ENCODE data around the gene SRRM5. TPM values are rescaled to one million over a fixed set of nuclear protein-coding genes. Genes with fewer than 3 reads are reported as not detected.

Gene SRRM5, protein sequence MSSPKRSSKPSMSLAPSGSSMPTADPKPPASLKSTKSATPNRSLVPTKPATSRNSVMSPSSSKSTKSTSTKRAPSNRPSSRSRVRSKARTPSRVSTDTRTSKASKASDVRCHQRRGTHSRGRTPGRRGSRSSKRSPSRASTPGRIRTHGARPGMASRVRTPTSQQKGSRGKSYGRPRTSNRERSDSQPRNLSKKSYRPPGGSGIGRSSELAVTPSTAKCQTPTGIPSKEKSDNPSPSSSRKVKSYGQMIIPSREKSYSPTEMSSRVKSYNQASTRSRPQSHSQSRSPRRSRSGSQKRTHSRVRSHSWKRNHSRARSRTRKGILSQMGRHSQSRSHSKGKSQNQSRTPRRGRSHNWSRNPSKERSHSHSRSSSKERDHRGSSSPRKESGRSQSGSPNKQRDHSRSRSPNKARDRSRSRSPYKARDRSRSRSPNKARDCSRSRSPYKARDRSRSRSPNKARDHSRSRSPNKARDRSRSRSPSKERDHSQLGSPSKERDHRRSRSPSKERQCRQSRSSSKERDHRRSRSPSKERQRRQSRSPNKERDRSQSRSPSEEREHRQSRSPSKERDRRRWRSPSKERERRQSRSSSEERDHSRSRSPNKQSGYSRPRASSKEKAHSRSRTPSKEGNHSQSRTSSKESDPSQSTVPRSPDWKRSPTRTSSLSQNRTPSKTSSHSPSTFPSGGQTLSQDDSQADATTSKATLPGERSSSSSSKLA
- total RNA-seq, result not detected in 2 replicates

GRCh38 chr19:43611788-43612187 lies at the start of gene SRRM5:
Gene SRRM5, plus strand, starts transcription at chr19:43612088. Its CDS starts 34 bp downstream, at chr19:43612122.

GRCh38 chr19:43575156-43575950 lies 36.5 kb upstream of the SRRM5 start, which contains the start of the genes PINLYP and XRCC1:
Gene PINLYP, plus strand, starts transcription at chr19:43575801. Its CDS starts 1,391 bp downstream, at chr19:43577192.
Gene XRCC1, minus strand, starts transcription at chr19:43575527. Its CDS starts 69 bp downstream, at chr19:43575458.

DNA sequence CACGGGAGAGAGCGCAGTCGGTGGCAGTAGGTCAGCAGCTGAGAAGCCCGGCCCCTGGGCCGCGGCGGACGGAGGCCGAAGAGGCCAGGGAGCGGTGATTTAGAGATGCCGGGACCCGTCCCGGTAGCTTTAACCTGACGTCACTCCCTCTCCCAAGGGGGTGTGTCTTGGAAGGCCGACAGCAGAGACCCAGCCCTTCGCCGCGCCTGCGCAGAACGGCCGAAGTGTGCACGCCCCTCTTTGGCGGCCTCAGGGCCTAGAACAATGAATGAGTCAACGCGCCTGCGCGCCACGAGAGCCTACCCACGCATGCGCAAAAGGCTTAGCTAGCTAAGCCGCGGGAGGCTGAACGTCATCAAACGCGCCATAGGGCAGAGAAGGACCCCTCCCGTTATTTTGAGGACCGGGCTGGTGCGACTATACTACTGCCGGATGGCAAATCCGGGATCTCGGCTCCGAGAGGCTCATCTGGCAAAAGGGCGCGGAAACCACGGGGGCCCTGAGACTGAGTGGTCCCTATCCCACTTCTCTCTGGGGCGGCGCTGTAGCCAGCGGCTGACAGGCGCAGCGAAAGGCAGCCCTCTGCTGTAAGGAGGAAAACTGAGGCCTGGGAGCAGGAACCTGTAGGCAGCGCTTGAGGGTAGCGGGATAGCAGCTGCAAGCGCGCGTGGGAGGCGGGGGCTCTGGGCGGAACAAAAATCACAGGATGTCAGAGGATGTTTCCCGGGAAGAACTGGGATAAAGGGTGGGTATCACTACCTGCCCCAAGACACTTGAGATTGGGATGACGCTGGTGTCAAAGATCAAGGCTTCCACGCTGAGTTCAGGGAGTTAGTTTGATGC lies 15.7 kb upstream of the SRRM5 start, which contains the start of the genes IRGQ and ZNF576:
TSS of gene IRGQ (minus strand) at position 136 of the 843 bp plus-strand sequence. CDS start 796 bp downstream, outside the sequence.
TSS of gene ZNF576 (plus strand) at position 597 of the 843 bp plus-strand sequence. CDS start 514 bp downstream, outside the sequence.

GRCh38 chr19:43619262-43620060 lies 7.6 kb downstream of the SRRM5 start, which contains the start of gene ZNF428:
Gene ZNF428, minus strand, starts transcription at chr19:43619629. Its CDS starts 5,325 bp downstream, at chr19:43614304.

DNA sequence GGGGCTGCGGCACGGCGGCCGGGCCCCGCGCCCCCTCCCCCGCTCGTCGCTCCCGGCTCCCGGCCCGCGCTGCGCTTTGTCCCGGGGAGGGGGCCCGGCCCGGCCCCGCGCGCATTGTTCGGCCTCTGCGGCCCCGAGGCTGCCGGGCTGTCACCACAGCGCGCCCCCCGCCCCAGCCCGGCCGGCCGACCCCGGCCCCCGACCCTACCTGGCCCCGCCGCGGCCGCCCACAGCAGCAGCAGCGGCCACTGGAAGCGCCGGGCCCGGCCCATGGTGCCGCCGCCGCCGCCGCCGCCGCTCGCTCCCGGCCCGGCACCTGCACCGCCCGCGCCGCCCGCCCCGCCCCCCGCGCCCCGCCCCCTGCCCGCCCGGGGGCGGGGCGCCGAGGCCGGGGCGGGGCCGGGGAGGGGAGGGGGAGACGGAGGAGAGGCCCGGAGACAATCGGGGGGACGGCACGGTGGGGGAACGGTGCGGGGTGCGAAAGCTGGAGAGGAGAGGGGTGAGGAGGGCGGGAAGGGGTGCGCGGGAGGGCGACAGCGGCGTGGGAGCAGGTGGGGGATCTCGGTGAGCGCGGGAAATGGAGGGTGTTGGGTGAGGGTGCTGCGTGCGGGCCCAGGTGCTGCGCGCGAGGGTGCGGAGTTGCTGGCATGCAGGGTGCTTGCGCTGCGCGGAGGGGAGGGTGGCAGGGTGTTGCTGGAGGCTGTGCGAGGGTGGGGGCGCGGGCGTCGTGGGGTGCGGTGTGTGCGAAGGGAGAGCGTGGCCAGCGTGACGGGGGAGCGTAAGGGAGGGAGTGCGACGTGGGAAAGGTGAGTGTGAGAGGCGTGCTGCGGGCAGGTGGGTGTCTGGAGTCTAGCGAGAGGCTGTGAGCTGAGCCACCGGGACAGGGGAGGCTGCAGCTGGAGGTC lies 27.9 kb downstream of the SRRM5 start, which contains the start of gene CADM4:
TSS of gene CADM4 (minus strand) at position 332 of the 905 bp plus-strand sequence. CDS start at position 272, 60 bp downstream.

Other genes starting within 250 kb of the SRRM5 start
- gene TEX101, start 197.2 kb upstream of the SRRM5 start, total RNA-seq, result not detected in 2 replicates
- gene LYPD3, start 146.5 kb upstream of the SRRM5 start, total RNA-seq, result not detected in 2 replicates
- gene PHLDB3, start 107.3 kb upstream of the SRRM5 start, total RNA-seq, result 8.8 and 9.1 TPM in 2 replicates
- gene ETHE1, start 84.9 kb upstream of the SRRM5 start, total RNA-seq, result 55.8 and 114 TPM in 2 replicates
- gene ZNF575, start 78.9 kb upstream of the SRRM5 start, total RNA-seq, result not detected in 2 replicates
- gene XRCC1, start 36.6 kb upstream of the SRRM5 start, total RNA-seq, result 16.2 and 17.2 TPM in 2 replicates
- 0.15 and 0.97 TPM in 2 replicates for gene PINLYP, start 36.3 kb upstream of the SRRM5 start, total RNA-seq
- 23.1 and 28.3 TPM in 2 replicates for gene IRGQ, start 16.0 kb upstream of the SRRM5 start, total RNA-seq
- gene ZNF576, start 15.5 kb upstream of the SRRM5 start, total RNA-seq, result 15.3 and 27.2 TPM in 2 replicates
- 50.7 and 51.7 TPM in 2 replicates for gene ZNF428, start 7.5 kb downstream of the SRRM5 start, total RNA-seq
- gene CADM4, start 27.8 kb downstream of the SRRM5 start, total RNA-seq, result 3.0 and 3.2 TPM in 2 replicates
- gene PLAUR, start 58.1 kb downstream of the SRRM5 start, total RNA-seq, result 54.9 and 91.9 TPM in 2 replicates
- gene IRGC, start 104.0 kb downstream of the SRRM5 start, total RNA-seq, result not detected in 2 replicates
- 3.2 and 6.1 TPM in 2 replicates for gene SMG9, start 142.9 kb downstream of the SRRM5 start, total RNA-seq
- gene KCNN4, start 168.9 kb downstream of the SRRM5 start, total RNA-seq, result 0.46 and 0.65 TPM in 2 replicates
- gene LYPD5, start 190.4 kb downstream of the SRRM5 start, total RNA-seq, result 0.32 and 0.46 TPM in 2 replicates
- gene ZNF283, start 215.2 kb downstream of the SRRM5 start, total RNA-seq, result 6.8 and 10.6 TPM in 2 replicates

Measured in epithelial cell of umbilical artery (primary cell).